EL (cell line): ENCODE data around the gene LRRC4C.

Source experiments
- DNase-seq: peaks from one replicate; pipeline ENCODE4 v3.0.0-alpha.2; 2016

Gene LRRC4C

DNA sequence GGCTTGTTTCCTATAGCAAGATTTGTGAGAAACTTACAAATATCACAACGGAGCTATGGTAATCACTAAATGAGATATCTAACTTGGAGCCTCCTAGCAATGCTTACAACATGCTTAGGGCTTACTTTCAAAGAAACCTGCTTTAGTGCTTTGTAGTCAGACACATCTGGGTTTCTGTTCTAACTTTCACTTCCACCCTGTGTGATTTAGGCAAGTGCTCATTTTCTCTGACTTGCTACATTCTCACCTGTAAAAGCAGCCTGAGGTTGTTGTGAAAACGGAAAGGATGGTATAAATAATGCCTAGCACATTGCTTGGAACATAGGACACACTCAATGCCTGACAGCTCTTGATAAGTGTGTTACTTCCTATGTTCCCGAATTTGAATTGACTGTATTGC, 45.6 kb downstream of the LRRC4C start:
- no peak for DNase-seq

DNA sequence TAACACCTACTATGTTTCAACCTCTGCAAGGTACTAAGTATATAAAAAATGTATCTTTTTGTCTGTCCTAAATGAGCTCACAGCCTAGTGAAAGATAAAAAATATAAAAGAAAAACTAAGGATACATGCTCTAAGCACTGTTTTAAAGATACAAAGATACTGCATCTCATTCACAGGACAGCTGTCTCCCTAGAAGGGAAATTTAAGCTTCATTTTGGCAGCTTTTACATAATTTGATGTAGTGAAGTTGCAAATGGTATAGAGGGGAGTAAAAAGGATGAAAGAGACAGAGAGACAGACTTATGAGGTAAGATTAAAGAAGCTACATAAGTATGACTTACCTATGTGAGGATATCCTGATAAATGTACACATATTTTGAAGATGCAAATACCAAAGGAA, 53.6 kb downstream of the LRRC4C start:
- DNase-seq, result no peak

DNA sequence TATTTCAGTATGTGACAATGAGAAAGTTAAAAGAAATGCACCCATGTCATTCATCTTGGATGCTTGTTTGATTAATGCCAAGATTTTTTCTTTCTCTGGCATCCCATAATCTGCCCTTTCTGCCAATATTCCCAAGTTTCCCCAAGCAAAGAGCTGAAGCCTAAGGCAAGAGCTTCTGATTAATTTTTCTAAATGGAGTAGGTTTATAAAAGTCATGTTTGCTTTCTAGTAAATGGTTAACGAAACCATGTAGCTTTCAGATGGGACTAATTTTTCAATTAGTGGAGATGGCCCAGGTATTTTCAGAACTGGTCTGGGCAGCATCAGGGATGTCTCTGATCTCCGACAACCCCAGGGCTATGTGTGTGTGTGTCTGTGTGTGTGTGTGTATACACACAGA, 55.3 kb downstream of the LRRC4C start:
- no peak for DNase-seq

DNA sequence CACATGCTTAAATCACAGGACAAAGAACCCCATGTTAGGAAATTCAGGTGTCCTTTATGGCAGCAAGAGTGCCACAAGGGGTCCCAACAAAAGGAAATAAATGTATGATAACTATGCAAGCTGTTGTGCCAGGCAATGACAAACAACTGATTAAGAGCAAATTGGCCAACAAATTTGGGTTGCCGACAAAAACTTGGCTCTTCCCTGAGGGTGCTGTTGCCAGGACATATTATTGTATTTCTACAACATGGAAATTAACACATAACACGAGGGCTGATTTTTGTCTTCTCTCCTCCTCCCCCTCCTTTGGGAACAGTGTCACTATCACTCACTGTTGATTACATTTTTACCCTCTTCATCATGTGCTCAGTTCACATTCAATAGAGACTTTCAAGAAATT, 56.0 kb downstream of the LRRC4C start:
- no peak for DNase-seq

DNA sequence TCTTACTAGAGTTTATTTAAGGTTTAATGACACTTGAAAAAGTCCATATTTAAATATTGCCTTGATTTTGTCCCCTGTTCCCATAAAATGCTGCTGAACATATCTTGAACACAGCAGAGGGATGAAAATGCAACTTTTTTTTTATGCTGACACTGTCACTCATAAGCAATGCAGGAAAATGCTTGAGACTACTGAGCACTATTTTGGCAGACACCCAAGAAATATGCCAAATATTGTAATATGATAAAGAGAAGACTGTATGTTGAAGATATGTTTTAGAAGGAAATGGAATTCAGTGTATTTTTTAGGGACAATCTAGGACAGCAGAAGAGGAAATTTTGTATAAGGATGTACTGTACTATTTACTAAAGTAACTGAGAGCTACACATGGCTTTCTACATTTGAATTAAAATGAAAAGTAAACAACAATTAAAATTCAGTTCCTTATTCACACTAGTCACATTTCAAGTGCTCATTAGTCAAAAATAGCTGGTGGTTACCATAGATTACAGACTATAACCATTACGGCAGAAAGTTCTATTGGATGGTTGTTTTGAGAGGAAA, 58.6 kb downstream of the LRRC4C start:
- no peak for DNase-seq

DNA sequence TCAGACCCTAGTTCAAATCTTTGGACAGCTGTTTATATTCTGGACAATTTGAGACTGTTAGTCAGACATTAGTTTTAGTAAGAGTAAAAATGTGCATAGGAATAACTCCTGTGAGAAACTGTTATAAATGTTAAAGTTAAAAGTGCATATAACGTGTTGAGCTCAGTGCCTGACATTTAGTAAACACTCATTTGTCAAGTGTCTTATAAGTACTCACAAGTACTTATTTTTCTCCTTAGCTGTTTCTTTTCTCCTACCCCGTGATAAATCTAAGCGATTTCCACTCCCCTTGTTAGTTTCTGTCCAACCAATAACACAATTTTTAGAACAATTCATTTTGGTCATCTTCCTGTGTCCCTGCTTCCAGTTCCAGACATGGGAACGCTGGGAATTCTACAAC, 59.3 kb downstream of the LRRC4C start:
- no peak for DNase-seq

DNA sequence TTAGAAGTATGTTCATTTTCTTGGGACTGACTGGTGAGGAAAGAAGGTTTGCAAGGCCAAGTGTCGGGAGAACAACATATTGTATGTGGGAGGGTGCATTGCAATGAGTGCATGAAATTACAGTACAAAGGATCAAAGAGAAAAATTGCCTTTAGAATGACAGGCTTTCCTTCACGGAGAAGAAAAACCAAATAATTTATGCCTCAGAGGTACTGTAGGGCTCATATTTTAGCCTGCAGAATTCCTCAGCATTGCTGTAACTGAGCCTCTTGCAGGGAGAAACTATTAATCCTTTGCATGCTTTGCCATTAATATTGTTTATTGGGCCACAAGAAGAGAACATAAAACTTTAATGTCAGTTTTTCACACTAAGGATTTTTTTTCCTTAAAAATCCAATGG, 60.1 kb downstream of the LRRC4C start:
- DNase-seq, result no peak

DNA sequence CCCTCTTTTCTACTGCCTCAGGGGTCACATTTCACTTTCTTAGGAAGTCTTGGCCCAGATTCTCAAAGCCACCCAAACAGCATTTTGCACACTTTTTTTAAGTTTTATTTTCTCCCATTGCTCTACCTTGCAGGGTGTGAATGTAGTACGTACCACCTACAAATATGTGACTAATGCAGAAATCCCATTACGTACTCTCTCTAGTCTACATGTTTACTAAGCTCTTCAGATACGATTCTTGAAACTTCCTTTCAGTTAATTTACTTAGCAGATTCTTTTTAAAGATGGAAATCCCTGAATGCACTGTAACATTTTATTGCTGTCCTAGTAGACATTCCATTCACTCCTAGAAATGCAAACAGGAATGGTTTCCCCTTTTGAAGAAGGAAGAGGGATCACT, 61.3 kb downstream of the LRRC4C start:
- DNase-seq, result no peak

DNA sequence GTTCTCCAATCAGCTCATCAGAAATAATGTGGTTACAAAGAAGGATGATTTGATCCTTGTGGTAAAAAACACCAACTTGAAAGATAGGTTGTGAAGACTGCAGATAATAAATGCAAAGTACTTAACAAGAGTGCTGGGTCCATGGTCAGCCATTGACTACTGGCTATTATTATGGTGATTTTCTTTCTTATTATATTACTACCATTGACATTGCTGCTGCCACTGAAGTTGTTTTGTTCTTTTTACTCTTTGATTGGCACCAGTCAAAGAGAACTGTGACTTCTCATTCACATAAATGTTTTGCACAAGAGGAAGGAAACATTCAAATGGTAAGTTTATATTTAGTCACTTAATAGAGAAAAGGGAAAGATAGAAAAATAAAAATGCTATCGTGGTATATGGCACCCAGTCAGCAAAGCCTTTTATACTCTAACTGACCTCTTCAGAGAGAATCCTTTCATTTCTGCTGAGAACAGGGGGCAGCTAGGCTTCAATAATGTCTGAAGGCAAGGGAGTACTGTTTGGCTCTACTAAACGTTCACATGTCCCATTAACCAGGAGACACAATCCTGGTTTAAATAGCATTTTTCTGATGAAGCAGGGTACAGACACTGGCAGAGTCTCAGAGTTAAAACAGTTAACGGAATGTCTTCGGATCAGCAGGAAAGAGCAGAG, 64.8 kb downstream of the LRRC4C start:
- DNase-seq, result no peak

DNA sequence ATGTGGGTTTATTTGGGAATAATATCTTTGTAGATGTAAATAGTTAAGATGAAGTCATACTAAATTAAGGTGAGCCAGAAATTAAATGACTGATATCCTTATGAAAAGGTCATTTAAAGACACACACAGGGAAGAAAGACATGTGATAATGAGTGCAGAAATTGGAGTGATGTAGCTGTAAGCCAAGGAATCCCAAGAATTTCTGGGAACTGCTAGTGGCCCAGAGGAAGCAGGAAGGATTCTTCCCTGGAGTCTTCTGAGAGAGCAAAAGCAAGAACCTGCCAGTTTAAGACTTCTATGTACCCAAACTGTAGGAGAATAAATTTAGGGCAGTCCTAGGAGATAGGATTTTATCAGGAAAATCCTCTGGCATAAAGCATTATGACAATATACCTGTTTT, 66.9 kb downstream of the LRRC4C start:
- DNase-seq, result no peak

DNA sequence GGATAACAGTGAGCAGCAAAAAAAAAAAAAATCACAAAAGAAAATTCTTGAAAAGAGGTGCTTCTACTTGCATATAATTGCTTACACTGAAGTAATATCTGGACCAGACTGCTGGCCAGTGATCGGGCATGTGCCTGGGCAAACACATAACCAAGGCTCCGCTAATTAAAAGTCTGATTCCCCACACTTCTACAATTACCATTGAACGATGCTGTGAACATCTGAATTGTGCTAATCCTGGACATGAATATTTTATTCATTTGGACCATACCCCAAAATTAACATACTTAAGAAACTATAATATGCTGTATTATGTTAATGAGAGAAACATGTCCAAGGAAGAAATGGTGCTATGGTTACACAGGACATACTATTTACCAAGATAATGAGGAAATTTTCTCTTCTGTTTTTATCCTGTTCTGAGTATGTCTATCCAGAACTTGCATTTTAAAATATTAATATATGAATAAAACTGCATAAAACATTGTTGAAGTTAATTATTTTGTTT, 69.8 kb downstream of the LRRC4C start:
- DNase-seq, result no peak

DNA sequence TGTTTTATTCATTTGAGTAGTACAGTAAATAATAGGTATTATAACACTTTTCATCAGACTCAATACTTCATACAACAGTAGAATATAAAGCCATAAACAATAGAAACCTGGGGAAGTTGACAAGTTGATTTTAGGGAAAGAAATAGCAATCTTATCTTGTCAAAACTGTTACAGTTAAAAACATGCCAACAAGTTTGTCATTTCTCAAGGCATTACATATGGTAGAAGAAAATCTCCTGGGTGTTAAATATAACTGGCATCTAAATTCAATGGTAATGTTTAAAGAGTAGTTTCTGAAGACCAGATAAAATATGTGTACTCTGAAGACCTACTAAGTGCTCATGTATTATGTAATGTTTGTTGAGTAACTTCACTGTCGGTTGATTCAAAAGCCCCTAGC, 75.1 kb downstream of the LRRC4C start:
- DNase-seq, result no peak

DNA sequence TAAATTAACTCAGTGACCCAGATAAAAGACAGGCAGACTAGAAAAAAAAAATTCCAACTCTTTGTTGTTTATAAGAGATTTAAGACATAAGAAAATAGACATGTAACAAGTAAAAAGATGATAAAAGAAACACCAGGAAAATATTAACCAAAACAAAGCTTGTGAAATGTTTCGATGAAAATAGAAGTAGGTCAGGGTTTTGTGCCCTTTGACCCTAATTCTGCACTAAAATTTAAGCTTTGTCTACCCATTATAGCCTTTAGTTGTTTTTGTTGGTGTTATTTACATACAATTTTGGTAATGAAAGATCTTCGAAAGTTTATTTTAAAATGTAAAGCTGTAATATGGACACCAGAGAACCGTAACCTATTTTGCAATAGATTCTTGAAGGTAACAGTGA, 75.7 kb downstream of the LRRC4C start:
- no peak for DNase-seq

DNA sequence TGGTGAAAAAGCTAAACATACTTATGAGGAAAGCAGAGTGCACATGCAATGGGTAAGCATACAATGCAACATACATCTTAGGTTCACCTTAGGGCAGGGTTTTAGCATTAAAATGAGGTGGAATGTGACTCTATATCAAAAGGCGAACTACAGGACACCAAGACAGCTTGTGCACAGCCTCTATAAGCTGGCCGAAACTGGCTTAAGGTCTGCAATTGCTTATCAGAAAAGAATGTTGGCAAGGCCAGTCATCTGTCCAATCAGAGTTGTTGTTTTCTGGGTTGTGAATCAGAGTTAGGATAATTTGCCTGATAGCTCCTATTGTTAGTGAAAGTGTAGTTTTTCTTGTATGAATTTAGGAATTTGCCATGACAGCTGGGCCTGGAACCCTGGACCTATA, 76.5 kb downstream of the LRRC4C start:
- DNase-seq, result no peak

DNA sequence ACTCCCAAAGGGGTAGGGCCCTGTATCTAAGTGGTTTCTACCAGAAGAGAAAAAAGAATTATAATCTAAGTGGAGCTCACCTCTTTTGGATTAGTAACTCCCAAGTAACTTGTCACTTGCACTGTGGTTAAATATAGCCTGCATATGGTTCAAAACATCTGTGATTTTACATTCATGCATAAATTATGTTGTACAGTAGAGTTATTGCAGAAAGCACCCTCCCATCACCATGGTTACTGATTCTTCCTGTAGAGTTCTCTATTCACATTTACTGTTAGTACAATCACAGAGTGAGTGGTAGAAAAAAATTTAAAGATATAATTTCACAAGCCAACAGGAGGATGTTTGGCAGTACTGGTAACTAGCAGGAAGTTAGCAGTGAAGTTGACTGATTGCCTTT, 80.4 kb downstream of the LRRC4C start:
- no peak for DNase-seq

DNA sequence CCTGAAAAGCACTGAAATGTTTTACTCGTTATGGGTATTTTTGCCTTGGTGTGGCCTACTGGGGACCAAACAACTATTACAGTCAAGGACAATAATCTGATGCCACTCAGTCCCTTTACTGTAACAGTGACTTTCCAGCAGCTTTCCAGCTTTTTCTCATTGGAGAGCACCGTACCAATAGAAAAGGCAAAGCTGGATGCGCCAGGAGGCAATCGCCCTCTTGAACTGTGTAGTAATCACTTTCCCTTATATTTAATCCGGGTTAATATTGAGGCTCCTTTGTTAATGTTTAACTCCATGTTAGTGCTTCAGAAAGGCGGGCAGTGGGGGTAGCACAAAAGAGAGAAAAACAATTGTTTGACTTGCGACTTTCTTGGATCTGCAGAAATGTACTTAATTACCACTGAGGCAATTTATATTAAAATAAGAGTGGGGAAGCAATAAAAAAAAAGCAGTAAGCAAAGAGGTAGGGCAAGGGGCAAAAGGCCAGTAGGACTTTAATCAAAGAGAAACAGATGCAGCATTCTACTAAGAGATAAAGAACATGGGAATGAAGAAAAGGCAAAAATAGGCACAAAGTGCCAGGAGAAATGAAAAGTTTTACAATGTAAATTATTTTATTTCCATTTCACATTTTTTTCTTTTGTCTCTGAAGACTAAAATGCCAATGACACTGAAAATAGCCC, 81.6 kb downstream of the LRRC4C start:
- no peak for DNase-seq

DNA sequence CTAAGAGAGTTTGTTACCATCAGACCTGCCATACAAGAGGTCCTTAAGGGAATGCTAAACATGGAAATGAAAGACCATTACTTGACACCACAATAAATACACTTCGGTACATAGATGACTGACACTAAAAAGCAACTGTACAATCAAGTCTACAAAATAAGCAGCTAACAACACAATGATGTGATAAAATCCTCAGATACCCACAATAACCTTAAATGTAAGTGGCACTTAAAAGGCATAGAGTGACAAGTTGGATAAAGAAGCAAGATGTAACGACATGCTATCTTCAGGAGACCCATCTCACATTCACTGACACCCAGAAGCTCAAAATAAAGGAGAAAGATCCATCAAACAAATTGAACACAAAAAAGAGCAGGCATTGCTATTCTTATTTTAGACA, 107.6 kb downstream of the LRRC4C start:
- DNase-seq, result no peak

DNA sequence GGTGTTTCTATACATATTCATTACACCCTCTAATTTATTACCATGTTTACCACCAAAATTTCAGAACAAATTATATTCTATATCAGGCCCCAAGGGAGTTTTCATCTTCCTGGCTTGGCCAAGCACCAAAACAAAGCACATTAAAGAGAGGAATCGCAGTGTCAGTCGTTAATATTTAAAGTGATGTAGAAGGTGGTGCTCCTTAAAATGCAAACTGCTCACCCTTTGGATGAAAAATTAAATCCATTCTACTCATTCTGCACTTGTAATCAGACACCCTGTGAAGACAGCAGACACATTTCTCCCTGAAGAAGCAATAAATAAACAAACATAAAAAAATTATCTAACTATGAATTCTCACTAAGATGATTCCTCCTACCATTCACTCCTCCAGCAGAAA, 113.4 kb downstream of the LRRC4C start:
- DNase-seq, result no peak

DNA sequence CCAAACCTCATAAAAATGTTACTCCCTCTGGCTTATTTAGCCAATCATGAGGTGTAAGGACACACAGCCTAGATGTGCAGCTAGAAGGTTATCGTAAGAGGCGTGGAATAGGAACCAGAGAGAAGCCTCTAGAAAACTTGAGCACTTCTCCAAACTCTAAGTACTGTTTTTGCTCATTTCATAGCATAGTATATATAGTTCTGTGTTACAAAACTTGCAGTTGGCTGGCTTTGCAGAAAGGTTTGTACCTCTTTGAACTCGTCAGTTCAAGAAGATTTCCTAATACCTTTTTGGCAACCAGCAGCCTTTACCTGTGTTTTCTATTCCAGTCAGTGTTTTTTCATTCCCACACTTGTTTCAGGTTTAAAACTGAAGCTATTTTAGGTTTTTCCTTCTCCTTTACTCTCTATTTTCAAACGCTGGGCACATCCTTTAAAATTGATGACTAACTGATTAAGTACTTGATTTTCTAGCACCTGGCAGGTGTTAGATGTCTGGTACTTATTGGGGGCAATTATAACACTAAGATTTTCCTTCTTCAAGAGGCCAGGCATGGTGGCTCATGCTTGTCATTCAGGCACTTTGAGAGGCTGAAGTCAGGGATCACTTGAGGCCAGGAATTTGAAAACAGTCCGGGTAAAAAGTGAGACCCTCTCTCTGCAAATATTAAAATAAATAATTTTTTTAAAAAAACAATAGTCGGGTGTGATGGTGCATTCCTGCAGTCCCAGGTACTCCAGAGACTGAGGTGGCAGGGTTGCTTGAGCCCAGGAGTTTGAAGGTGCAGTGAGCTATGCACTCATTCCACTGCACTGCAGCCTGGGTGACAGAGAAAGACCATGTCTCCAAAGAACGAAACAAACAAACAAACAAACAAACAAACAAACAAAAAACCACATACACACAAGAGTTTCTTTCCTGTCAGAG, 125.2 kb downstream of the LRRC4C start:
- DNase-seq, result no peak

DNA sequence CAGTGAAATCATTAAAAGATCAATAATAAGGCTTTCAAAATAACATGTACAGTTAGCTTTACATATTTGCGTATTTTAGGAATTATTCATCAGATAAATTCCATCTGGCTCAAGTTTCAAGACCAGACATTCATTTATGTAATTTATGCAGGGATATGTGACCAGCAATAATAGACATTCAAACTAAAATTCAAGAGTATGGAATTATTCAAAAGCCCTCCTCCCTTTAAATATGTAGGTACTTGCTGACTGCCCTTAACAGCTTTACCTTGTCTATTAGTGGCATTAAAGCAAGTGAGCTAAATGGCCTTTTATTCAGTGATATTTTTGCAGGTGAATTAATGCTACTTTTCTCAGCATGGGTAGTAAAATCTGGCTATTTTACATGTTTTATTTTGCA, 126.1 kb downstream of the LRRC4C start:
- no peak for DNase-seq

DNA sequence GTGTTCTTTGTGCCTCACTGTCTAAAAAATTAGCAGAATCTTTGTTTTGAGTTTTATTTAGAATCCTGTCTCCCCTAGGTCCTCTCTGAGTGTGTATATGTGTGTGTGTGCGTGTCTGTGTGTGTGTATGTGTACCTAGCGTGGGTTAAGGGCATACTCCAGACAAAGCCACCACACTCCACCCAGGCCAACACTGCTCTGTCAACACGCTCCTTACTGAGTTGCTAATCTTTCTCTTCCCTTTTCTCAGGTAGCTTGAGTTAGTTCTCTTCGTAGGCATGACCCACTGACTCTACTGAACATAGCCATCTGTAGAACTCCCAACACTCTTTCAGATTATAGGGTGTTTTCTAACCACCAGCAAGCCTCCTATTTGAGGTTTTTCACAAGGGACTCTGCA, 131.1 kb downstream of the LRRC4C start:
- DNase-seq, result no peak

DNA sequence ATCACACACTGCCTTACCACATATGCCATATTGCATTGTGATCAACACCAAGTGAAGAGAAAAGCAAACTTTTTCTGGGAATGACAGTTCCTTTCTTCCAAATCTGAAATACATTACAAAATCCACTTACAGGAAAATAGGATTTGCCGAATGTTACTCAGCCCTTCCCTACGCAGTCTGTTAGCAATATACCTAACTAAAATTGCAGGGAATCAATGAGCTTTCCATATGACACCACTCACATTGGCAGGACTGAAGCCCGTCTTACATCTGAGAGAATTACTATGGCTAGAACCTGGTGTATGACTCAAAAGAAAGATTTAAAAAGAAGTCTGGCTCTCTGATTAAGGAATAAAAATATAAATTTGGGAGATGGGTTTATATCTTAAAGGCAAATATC, 136.0 kb downstream of the LRRC4C start:
- DNase-seq, result no peak

DNA sequence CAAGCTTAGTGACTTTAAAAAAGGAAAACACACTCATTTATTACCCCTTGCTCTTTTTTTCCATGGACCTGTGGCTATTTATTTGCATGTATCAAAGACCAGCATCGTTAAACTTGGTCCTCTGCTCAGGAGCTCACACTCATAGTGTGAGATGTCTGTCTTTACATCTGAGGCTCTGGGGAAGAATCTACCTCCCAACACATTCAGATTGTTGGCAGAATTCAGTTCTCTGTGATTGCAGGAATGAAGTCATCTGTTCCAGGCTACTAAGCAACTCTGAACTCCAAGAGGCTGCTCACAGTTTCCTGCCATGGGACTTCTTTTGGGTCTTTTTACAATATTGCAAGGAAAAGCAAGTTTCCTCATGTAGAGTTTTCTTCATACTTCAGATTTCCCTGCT, 138.8 kb downstream of the LRRC4C start:
- no peak for DNase-seq
